H9 (cell line): Measurements from ENCODE around the gene LRRK1. TPM values are rescaled to one million over a fixed set of nuclear protein-coding genes. Genes with fewer than 3 reads are reported as not detected.

ENCODE experiments used
- DNase-seq: peaks from one replicate; pipeline ENCODE4 v3.0.0-alpha.2; 2017
- H2AFZ ChIP-seq: one replicate; pipeline ENCODE4 v1.6.1; 2013; ENCODE audit warnings: mild to moderate bottlenecking, low read length, control low read depth, moderate library complexity
- H2AK5ac ChIP-seq: 2 replicates; pipeline ENCODE4 v1.6.1; 2013; ENCODE audit warnings: low read length, control low read depth, mixed read lengths; ENCODE audit not compliant: insufficient read length
- H2BK120ac ChIP-seq: one replicate; pipeline ENCODE4 v1.6.1; 2013; ENCODE audit warnings: low read depth, mild to moderate bottlenecking, low read length, control low read depth, inconsistent platforms; ENCODE audit not compliant: poor library complexity, severe bottlenecking
- H2BK12ac ChIP-seq: 2 replicates; pipeline ENCODE4 v1.6.1; 2013; ENCODE audit warnings: low read length, control low read depth, mixed read lengths, low read depth; ENCODE audit not compliant: insufficient read length
- H2BK15ac ChIP-seq: 2 replicates; pipeline ENCODE4 v1.6.1; 2013; ENCODE audit warnings: low read depth, low read length, control low read depth
- H2BK20ac ChIP-seq: one replicate; pipeline ENCODE4 v1.6.1; 2013; ENCODE audit warnings: low read depth, mild to moderate bottlenecking, low read length, control low read depth, inconsistent platforms; ENCODE audit not compliant: poor library complexity, severe bottlenecking
- H2BK5ac ChIP-seq: 2 replicates; pipeline ENCODE4 v1.6.1; 2013; ENCODE audit warnings: low read length, control low read depth, mixed read lengths; ENCODE audit not compliant: insufficient read length
- H3K14ac ChIP-seq: 2 replicates; pipeline ENCODE4 v1.6.1; 2013; ENCODE audit warnings: low read length, control low read depth; ENCODE audit not compliant: insufficient read depth
- H3K18ac ChIP-seq: 2 replicates; pipeline ENCODE4 v1.6.1; 2013; ENCODE audit warnings: low read depth, mild to moderate bottlenecking, mixed read lengths, low read length, control low read depth; ENCODE audit not compliant: insufficient read length
- H3K23ac ChIP-seq: 2 replicates; pipeline ENCODE4 v1.6.1; 2013; ENCODE audit warnings: low read length, control low read depth, mixed read lengths, low read depth; ENCODE audit not compliant: insufficient read length
- H3K23me2 ChIP-seq: 2 replicates; pipeline ENCODE4 v1.6.1; 2013; ENCODE audit warnings: low read depth, mild to moderate bottlenecking, mixed read lengths, low read length, control low read depth; ENCODE audit not compliant: insufficient read length, poor library complexity, severe bottlenecking
- H3K27ac ChIP-seq: 2 replicates; pipeline ENCODE4 v1.5.1; 2013; ENCODE audit warnings: low read length, control low read depth, mixed read lengths, low read depth; ENCODE audit not compliant: insufficient read length
- H3K27me3 ChIP-seq: 2 replicates; pipeline ENCODE4 v1.6.1; 2013; ENCODE audit warnings: low read length, control low read depth, inconsistent platforms; ENCODE audit not compliant: insufficient read depth
- H3K4ac ChIP-seq: 2 replicates; pipeline ENCODE4 v1.6.1; 2013; ENCODE audit warnings: low read depth, mild to moderate bottlenecking, control low read depth, inconsistent platforms, low read length, moderate library complexity
- H3K4me1 ChIP-seq: 2 replicates; pipeline ENCODE4 v1.6.1; 2013; ENCODE audit warnings: low read length, control low read depth, inconsistent platforms; ENCODE audit not compliant: insufficient read depth
- H3K4me2 ChIP-seq: 2 replicates; pipeline ENCODE4 v1.6.1; 2013; ENCODE audit warnings: low read length, control low read depth, mixed read lengths; ENCODE audit not compliant: insufficient read length, insufficient read depth
- H3K56ac ChIP-seq: 2 replicates; pipeline ENCODE4 v1.6.1; 2013; ENCODE audit warnings: low read depth, mild to moderate bottlenecking, mixed read lengths, low read length, control low read depth; ENCODE audit not compliant: insufficient read length
- H3K79me1 ChIP-seq: 2 replicates; pipeline ENCODE4 v1.6.1; 2013; ENCODE audit warnings: low read depth, mild to moderate bottlenecking, moderate library complexity, low read length, control low read depth, inconsistent platforms; ENCODE audit not compliant: insufficient read depth, poor library complexity, severe bottlenecking
- H3K79me2 ChIP-seq: 2 replicates; pipeline ENCODE4 v1.6.1; 2013; ENCODE audit warnings: low read length, control low read depth, inconsistent platforms; ENCODE audit not compliant: insufficient read depth
- H3K9ac ChIP-seq: 2 replicates; pipeline ENCODE4 v1.6.1; 2013; ENCODE audit warnings: low read length, control low read depth, mixed read lengths; ENCODE audit not compliant: insufficient read length; ENCODE audit errors: extremely low read depth
- H3K9me3 ChIP-seq: one replicate; pipeline ENCODE4 v1.6.1; 2013; ENCODE audit warnings: low read depth, low read length, inconsistent platforms; ENCODE audit not compliant: control insufficient read depth
- H3T11ph ChIP-seq: one replicate; pipeline ENCODE4 v1.6.1; 2013; ENCODE audit warnings: mild to moderate bottlenecking, low read length, control low read depth, inconsistent platforms
- H4K20me1 ChIP-seq: one replicate; pipeline ENCODE4 v1.6.1; 2013; ENCODE audit not compliant: control insufficient read depth, insufficient read length, insufficient read depth
- H4K5ac ChIP-seq: 2 replicates; pipeline ENCODE4 v1.6.1; 2013; ENCODE audit warnings: low read depth, mild to moderate bottlenecking, mixed read lengths, low read length, control low read depth; ENCODE audit not compliant: insufficient read length
- H4K8ac ChIP-seq: replicated peaks from 2 replicates; pipeline ENCODE4 v1.6.1; 2013; ENCODE audit warnings: low read length, control low read depth, mixed read lengths, low read depth; ENCODE audit not compliant: insufficient read length
- H4K91ac ChIP-seq: 2 replicates; pipeline ENCODE4 v1.6.1; 2013; ENCODE audit warnings: low read depth, mild to moderate bottlenecking, moderate library complexity, mixed read lengths, low read length, control low read depth; ENCODE audit not compliant: insufficient read length
- H3K27ac Mint-ChIP-seq, 3 experiments: 2 replicates in 2 of 3; 3 replicates in 1 of 3; pipeline ENCODE4 v1.8.0; 2020 to 2021; ENCODE audit warnings: mixed read lengths in 3 of 3, mild to moderate bottlenecking in 1 of 3, moderate library complexity in 1 of 3
- H3K27me3 Mint-ChIP-seq: 2 replicates; pipeline ENCODE4 v1.8.0; 2021; ENCODE audit warnings: low read depth, mild to moderate bottlenecking, moderate library complexity, mixed read lengths
- H3K36me3 Mint-ChIP-seq, 3 experiments: 2 replicates in 2 of 3; 3 replicates in 1 of 3; pipeline ENCODE4 v1.8.0; 2020 to 2021; ENCODE audit warnings: low read depth in 3 of 3, mixed read lengths in 3 of 3; ENCODE audit not compliant: insufficient read depth in 1 of 3
- H3K4me1 Mint-ChIP-seq, 2 experiments: 2 replicates each; pipeline ENCODE4 v1.8.0; 2020; ENCODE audit warnings: mixed read lengths in 2 of 2
- H3K4me3 Mint-ChIP-seq, 2 experiments: 2 replicates in 1 of 2; 3 replicates in 1 of 2; pipeline ENCODE4 v1.8.0; 2020 to 2021; ENCODE audit warnings: mild to moderate bottlenecking in 2 of 2, mixed read lengths in 2 of 2, moderate library complexity in 1 of 2
- H3K9me3 Mint-ChIP-seq, 2 experiments: 2 replicates in 1 of 2; 3 replicates in 1 of 2; pipeline ENCODE4 v1.8.0; 2020; ENCODE audit warnings: mild to moderate bottlenecking in 2 of 2, mixed read lengths in 2 of 2, moderate library complexity in 1 of 2
- WGBS: extraction: QIAGEN DNeasy Blood & Tissue Kit; methylation state at CpG from one replicate; pipeline ENCODE4 v1.1.7; 2013; ENCODE audit warnings: missing lambda C conversion rate, low lambda C conversion rate, mixed read lengths; ENCODE audit not compliant: insufficient read length; ENCODE audit errors: extremely low coverage; 5-methylcytosine and 5-hydroxymethylcytosine counted together
- total RNA-seq: library from RNA; stranded (reverse); gene quantifications from 2 replicates; pipeline ENCODE4 v1.2.1, GENCODE V29; 2021
- TF ChIP-seq, protein P1 (sequence below): fragments of 200-600 bp; sonication (generic); conservative IDR thresholded peaks from 3 replicates; pipeline ENCODE4 v1.8.0; 2021; ENCODE audit warnings: antibody characterized with exemption, mild to moderate bottlenecking

Gene LRRK1
- total RNA-seq, 1 experiment from 2014 or later = 4.0 TPM

DNA sequence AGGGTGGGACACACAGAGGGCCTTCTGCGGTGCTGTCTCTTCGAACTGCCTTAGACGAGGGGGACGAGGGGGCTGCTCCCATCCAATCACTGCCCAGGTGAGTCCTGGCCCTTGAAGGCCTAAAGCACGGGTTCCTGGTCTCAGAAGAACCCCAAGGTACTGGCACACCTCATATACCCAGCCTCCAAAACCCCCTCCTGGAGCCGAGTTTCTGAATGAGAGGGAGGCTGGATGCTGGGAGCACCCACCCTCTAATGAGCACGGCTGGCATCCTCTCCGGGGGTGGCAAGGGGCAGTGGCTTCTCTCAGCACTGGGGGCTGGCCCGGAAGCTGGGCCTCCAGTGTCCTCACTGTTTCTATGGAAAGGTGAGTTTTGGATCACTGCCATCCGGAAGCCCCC lies 165.6 kb downstream of the LRRK1 start:
- DNase-seq = no peak
- H3K27ac ChIP-seq = no peak overlapping the region

More for the DNA sequence above, 165.6 kb downstream of the LRRK1 start:
- no peak overlapping the region for H3K18ac ChIP-seq
- Mint-ChIP-seq H3K4me3 (no peak overlapping the region), H3K36me3 (no peaks in the 10 kb centered on the region; a peak in 1 of 7 replicates), H3K4me1 (peaks cover 9 to 13% of the 10 kb centered on the region in 2 experiments; a peak in 2 of 4 replicates), H3K27me3 (peaks cover 5% of the 10 kb centered on the region), H3K27ac (peak overlapping the region in 1 of 3 experiments; percentile 48; a peak in 1 of 7 replicates), H3K9me3 (no peaks in the 10 kb centered on the region; a peak in 1 of 5 replicates)
- H2BK15ac ChIP-seq = no peak overlapping the region
- H3K4me2 ChIP-seq = no peak overlapping the region
- H2BK20ac ChIP-seq = no peak overlapping the region
- no peaks in the 10 kb centered on the region for H3K23me2 ChIP-seq
- H3T11ph ChIP-seq = no peak overlapping the region
- H3K4ac ChIP-seq = no peak overlapping the region
- H3K79me2 ChIP-seq = no peaks in the 10 kb centered on the region
- H3K79me1 ChIP-seq = no peaks in the 10 kb centered on the region
- no peak overlapping the region for H4K91ac ChIP-seq
- no peaks in the 10 kb centered on the region for H3K27me3 ChIP-seq
- H3K23ac ChIP-seq = no peak overlapping the region
- H3K9ac ChIP-seq = no peak overlapping the region
- peaks cover 1% of the 10 kb centered on the region; the same call in 1 of the 2 replicates for H3K4me1 ChIP-seq
- TF ChIP-seq, protein P1, sequence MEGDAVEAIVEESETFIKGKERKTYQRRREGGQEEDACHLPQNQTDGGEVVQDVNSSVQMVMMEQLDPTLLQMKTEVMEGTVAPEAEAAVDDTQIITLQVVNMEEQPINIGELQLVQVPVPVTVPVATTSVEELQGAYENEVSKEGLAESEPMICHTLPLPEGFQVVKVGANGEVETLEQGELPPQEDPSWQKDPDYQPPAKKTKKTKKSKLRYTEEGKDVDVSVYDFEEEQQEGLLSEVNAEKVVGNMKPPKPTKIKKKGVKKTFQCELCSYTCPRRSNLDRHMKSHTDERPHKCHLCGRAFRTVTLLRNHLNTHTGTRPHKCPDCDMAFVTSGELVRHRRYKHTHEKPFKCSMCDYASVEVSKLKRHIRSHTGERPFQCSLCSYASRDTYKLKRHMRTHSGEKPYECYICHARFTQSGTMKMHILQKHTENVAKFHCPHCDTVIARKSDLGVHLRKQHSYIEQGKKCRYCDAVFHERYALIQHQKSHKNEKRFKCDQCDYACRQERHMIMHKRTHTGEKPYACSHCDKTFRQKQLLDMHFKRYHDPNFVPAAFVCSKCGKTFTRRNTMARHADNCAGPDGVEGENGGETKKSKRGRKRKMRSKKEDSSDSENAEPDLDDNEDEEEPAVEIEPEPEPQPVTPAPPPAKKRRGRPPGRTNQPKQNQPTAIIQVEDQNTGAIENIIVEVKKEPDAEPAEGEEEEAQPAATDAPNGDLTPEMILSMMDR = no peak
- H2BK5ac ChIP-seq = no peak overlapping the region
- H4K8ac ChIP-seq = no peak overlapping the region
- H3K56ac ChIP-seq = no peak overlapping the region
- no peak overlapping the region for H2BK120ac ChIP-seq
- no peaks in the 10 kb centered on the region for H3K9me3 ChIP-seq
- WGBS = no CpG with 5 or more reads among the region's 10 CpGs
- no peak overlapping the region for H4K5ac ChIP-seq
- H2AK5ac ChIP-seq = no peak overlapping the region
- no peak overlapping the region for H3K14ac ChIP-seq
- no peak overlapping the region for H2BK12ac ChIP-seq
- no peaks in the 10 kb centered on the region for H4K20me1 ChIP-seq
- no peak overlapping the region for H2AFZ ChIP-seq
